ENCODE measurements around the gene OGA.

Gene OGA

GRCh38 chr10:101774589-101775272, 43.5 kb downstream of the OGA start:
- DNase-seq (ENCODE audit: low read depth), result no peak

GRCh38 chr10:101773923-101774588, 44.2 kb downstream of the OGA start:
- DNase-seq (ENCODE audit: low read depth), result no peak

- DNase-seq (ENCODE audit: low read depth), result no peak
Measured at GRCh38 chr10:101772895-101773761, 45.1 kb downstream of the OGA start.

DNA sequence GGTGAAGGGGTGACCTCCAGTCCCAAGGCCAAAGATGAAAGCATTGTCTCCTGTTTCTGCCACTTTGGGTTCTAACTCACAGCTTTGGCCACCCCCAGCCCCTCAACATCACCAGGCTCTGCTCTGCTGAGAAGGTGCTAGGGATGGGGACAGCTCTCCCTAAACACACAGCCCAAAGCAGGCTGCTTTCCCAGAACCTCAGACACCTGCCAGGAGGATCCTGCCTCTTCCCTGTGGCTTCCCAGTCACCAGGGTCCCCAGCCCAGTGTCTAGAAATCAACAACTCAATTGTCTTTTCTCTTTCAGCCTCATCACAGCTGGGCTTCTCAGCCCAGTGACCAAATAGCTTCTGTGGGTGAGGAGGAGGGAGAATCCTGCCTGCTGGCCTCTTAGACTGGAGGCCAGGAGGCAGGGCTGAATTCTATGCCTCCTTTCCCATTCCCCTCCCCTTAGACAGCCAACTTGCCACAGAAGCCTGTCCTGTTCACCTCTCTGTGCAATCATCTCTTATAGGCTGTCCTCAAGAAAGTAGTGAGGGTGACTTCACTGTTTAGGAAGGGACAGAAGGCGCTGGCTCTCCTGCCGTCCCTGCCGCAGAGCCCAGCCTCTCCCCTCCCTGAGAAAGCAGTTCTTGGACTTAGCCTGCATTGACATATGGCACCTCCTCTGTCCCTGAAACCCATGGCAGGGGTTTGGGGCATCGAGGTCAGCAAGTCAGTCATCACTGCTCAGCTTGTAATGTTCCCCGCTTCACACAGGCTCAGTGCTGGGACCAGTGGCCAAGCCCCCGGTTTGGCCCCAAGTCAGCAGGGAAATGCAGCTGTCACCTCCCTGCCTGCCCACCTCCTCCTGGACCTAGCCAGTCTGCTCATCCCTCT, 46.0 kb downstream of the OGA start:
- no peak for DNase-seq (ENCODE audit: low read depth)

DNA sequence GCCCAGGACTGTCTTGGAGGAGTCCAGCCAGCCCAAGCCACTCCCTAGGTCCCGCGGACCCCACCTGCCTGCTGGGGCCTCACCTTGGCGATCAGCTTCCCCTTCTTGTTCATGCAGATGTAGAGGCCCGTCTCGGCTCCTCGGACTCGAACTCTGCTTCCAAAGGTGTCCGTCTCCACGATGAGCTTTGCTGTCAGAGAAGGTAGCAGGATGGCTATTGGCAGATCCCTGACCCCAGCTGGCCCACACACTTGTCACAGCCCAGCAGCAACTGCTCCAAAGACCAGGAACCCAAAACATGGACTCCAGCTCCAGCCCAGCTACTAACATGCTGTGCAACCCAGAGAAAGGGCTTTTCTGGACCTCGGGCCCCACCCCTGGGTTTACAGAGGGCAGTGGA, 46.9 kb downstream of the OGA start:
- DNase-seq (ENCODE audit: low read depth), result no peak

GRCh38 chr10:101770331-101771215, 47.7 kb downstream of the OGA start:
- no peak for DNase-seq (ENCODE audit: low read depth)

- DNase-seq (ENCODE audit: low read depth), result no peak
Measured at GRCh38 chr10:101769541-101770180, 48.6 kb downstream of the OGA start.

DNA sequence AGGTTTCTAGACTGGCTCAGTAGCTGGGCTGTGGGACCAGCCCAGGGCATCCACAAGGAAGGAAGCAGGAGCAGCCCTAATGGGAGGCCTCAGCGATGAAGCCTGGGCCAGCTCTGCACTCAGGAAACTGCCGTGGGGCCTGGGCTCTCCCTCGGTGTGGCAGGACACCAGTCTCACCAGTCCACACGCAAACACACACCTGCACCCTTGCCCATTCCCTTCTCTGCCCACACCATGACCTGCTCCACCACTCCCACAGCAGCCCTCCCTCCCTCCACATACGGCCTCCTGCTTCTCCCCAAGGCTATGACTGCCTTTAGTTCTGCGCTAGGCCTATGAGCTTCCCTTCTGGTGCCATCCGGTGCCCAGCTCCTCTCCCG, 49.5 kb downstream of the OGA start:
- DNase-seq (ENCODE audit: low read depth), result no peak

- DNase-seq (ENCODE audit: low read depth), result no peak
Measured at GRCh38 chr10:101767966-101768790, 50.1 kb downstream of the OGA start.

DNA sequence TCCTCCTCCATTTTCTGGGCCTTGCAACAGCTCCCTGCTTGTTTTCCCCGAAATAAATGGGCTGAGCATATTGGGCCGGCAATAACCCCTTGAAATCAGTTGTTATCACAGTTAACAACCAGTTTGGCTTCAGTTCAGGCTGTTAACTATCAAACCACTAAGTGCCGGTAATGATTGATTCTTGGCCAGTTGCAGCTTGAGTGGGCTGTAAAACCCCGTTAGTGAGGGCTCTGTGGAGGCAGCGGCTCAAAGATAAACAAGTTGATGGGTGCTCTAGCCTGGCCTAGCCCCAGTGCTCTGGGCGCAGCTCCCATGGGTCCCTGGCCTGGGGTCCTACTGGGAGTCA, 50.7 kb downstream of the OGA start:
- DNase-seq (ENCODE audit: low read depth), result no peak

DNA sequence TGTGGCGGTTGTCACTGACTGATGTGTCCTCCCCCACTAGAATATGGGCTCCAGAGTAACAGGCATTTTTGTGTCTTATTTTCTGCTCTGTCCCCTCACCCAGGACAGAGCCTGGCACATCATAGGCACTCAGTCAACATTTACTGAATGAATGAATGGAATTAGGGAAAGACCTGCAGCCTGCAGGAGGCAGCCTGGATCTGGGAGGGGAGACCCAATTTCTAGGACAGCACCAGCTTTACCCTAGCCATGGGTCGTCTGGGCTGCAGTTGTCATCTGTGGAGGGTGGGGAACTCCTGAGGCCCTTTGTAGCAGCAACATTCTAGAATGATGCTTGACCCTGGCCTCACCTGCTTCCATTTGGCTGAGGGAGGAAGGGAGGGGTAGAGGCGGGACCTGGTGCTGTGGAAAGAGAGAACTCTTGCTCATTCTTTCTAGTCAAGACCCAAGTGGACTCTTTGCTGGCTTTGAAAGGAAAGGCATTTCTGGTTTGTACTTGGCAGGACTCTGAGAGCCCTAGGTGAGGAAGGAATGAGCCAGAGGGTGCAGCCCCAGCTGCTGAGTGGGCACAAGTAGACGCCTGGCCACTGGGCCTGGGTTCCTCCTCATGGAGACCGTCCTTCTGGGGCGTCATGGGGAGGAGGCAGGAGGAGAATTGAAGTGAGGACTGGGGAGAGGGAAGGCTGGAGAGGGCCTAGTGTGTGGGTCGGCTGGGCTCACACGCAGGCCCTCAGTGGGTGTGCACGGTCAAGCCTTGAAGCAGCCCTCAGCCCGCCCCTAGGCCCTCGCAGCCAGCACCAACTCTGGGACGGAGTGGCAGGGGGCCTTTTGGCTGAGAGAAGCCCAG, 51.3 kb downstream of the OGA start:
- no peak for DNase-seq (ENCODE audit: low read depth)

- DNase-seq (ENCODE audit: low read depth), result no peak
Measured at GRCh38 chr10:101766306-101766705, 51.9 kb downstream of the OGA start.

- DNase-seq (ENCODE audit: low read depth), result no peak
Measured at GRCh38 chr10:101763141-101763846, 55.0 kb downstream of the OGA start.

GRCh38 chr10:101762736-101763135, 55.5 kb downstream of the OGA start:
- no peak for DNase-seq (ENCODE audit: low read depth)

- DNase-seq (ENCODE audit: low read depth), result no peak
Measured at GRCh38 chr10:101761226-101761625, 57.0 kb downstream of the OGA start.

DNA sequence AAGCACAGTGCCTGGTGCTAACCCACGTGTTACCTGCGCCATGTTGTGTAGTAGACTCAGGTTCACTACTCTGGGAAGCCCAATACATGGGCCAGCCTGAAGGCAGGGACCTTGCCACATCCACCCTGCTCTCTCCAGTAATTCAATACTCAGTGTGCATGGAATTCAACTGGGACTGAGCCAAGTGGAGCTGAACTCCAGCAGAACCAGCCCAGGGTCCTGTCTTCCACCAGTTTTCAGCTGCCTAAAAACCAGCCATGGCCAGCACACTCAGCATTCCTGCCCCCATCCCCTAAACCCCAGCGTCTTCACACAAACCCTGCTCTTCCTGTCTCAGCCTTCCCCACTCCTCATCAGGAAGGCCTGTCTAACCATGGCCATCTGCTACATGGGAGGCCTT, 57.7 kb downstream of the OGA start:
- DNase-seq (ENCODE audit: low read depth), result no peak

- no peak for DNase-seq (ENCODE audit: low read depth)
Measured at GRCh38 chr10:101759309-101760247, 58.7 kb downstream of the OGA start.

Data from stimulated activated CD8-positive, alpha-beta memory T cell treated with anti-CD3 and anti-CD28 coated beads, Interleukin-4, amount 100 ng/mL, for 24 hours (primary cell).